Lung (tissue), 12 donors: Measurements from ENCODE around the gene MCM9. TPM values are rescaled to one million over a fixed set of nuclear protein-coding genes. Genes with fewer than 3 reads are reported as not detected.

Source experiments
- ATAC-seq: fragments of 200-7000 bp; cut with Tn5 transposase; one replicate; pipeline ENCODE4 v1.9.1; 2020; ENCODE audit warnings: moderate number of reproducible peaks; ENCODE audit not compliant: insufficient read depth, low FRiP score
- DNase-seq, 3 donors: peaks; one replicate each; pipeline ENCODE4 v3.0.0-alpha.2; 2013 to 2017
- H3K27ac ChIP-seq, 2 donors: one replicate each; pipeline ENCODE4 v1.5.1; 2013; ENCODE audit warnings: mild to moderate bottlenecking in 2 of 2, moderate library complexity in 2 of 2, control low read depth in 1 of 2, inconsistent platforms in 1 of 2, low read depth in 1 of 2, low read length in 1 of 2
- H3K27me3 ChIP-seq, 3 donors: one replicate each; pipeline ENCODE4 v1.5.1; 2013; ENCODE audit warnings: low read length in 2 of 3; ENCODE audit not compliant: control insufficient read depth in 3 of 3, insufficient read depth in 3 of 3
- H3K36me3 ChIP-seq, 4 donors: one replicate each; pipeline ENCODE4 v1.5.1; 2013; ENCODE audit warnings: low read length in 4 of 4, mild to moderate bottlenecking in 1 of 4, moderate library complexity in 1 of 4; ENCODE audit not compliant: control insufficient read depth in 4 of 4, insufficient read depth in 4 of 4
- H3K4me1 ChIP-seq, 5 donors: one replicate each; pipeline ENCODE4 v1.5.1; 2013; ENCODE audit warnings: low read length in 5 of 5, mild to moderate bottlenecking in 2 of 5, moderate library complexity in 1 of 5; ENCODE audit not compliant: control insufficient read depth in 5 of 5, insufficient read depth in 5 of 5
- H3K4me3 ChIP-seq: one replicate; pipeline ENCODE4 v1.5.1; 2013; ENCODE audit warnings: mild to moderate bottlenecking, control low read depth, moderate library complexity
- H3K9ac ChIP-seq, 2 donors: one replicate each; pipeline ENCODE4 v1.5.1; 2013; ENCODE audit warnings: low read length in 2 of 2, control low read depth in 1 of 2; ENCODE audit not compliant: insufficient read depth in 1 of 2
- H3K9me3 ChIP-seq, 4 donors: one replicate each; pipeline ENCODE4 v1.5.1; 2013; ENCODE audit warnings: low read length in 3 of 4, mild to moderate bottlenecking in 1 of 4, moderate library complexity in 1 of 4; ENCODE audit not compliant: control insufficient read depth in 4 of 4, insufficient read depth in 3 of 4
- CTCF ChIP-seq: IDR thresholded peaks from 2 replicates; pipeline ENCODE4 v1.5.1; 2012; ENCODE audit warnings: mild to moderate bottlenecking; ENCODE audit errors: control extremely low read depth, extremely low read depth
- WGBS, 2 donors: extraction: QIAGEN DNeasy Blood & Tissue Kit; methylation state at CpG; one replicate each; pipeline ENCODE4 v1.1.7; 2013; 5-methylcytosine and 5-hydroxymethylcytosine counted together
- polyA plus RNA-seq, 2 donors: library from polyadenylated mRNA; stranded (reverse); fragments of 200-250 nt; gene quantifications; one replicate each; pipeline ENCODE4 v1.2.1, GENCODE V29; 2013
- total RNA-seq, 2 donors: library from RNA; depleted of rRNA in 1 of 2; stranded (reverse); fragments of >200 nt in 1 of 2; gene quantifications; one replicate each; pipeline ENCODE4 v1.2.1, GENCODE V29; 2014 to 2021
- donor health status: control.
- donor health status: control.
- donor health status: Bipolar disorder and iron deficiency.
- donor health status: healthy.
- donor health status: DM: yes; HTN: yes; CAD: no.

Gene MCM9
- total and polyA plus RNA-seq, 4 donors = 4.8 to 28.6 (median 12.0) TPM

- H3K36me3 ChIP-seq = peaks cover 0 to 13% (median 5%) of the 10 kb centered on the region in 4 donors
- 96 to 100% methylated on average over 3 of the region's 3 CpGs for WGBS, 2 donors
- H3K9me3 ChIP-seq = no peaks in the 10 kb centered on the region
- TF ChIP-seq CTCF = no peak
- ATAC-seq (no peak), DNase-seq (no peak)
- no peaks in the 10 kb centered on the region for H3K27me3 ChIP-seq
- H3K27ac ChIP-seq = no peak overlapping the region
- no peak overlapping the region for H3K9ac ChIP-seq
- peaks cover 0 to 5% (median 0%) of the 10 kb centered on the region in 5 donors for H3K4me1 ChIP-seq
- H3K4me3 ChIP-seq = no peak overlapping the region
These were observed 4.3 kb downstream of the MCM9 start for GRCh38 chr6:118930680-118931079.

- WGBS, 2 donors = 71 to 90% methylated on average over 3 of the region's 3 CpGs
- Histone ChIP-seq H3K4me3 (no peak overlapping the region), H3K9ac (no peak overlapping the region), H3K36me3 (peaks cover 14 to 28% (median 23%) of the 10 kb centered on the region in 4 donors), H3K27ac (no peak overlapping the region), H3K9me3 (no peaks in the 10 kb centered on the region), H3K4me1 (no peaks in the 10 kb centered on the region), H3K27me3 (no peaks in the 10 kb centered on the region)
- no peak for DNase-seq
- ATAC-seq = no peak
- no peak for TF ChIP-seq CTCF
These were observed 11.9 kb downstream of the MCM9 start for GRCh38 chr6:118923035-118923434.

- TF ChIP-seq CTCF = no peak
- ATAC-seq (no peak), DNase-seq (no peak)
- no peaks in the 10 kb centered on the region for H3K27me3 ChIP-seq
- no peak overlapping the region for H3K9ac ChIP-seq
- peaks cover 14 to 33% (median 25%) of the 10 kb centered on the region in 4 donors for H3K36me3 ChIP-seq
- H3K4me3 ChIP-seq = no peak overlapping the region
- no peak overlapping the region for H3K27ac ChIP-seq
- WGBS, 2 donors = 98 to 100% methylated on average over 1 of the region's 1 CpG
- no peaks in the 10 kb centered on the region for H3K9me3 ChIP-seq
- no peaks in the 10 kb centered on the region for H3K4me1 ChIP-seq
These were observed 13.9 kb downstream of the MCM9 start for GRCh38 chr6:118921084-118921483.

- Histone ChIP-seq H3K4me3 (no peak overlapping the region), H3K36me3 (peaks cover 21 to 50% (median 29%) of the 10 kb centered on the region in 4 donors), H3K27ac (no peak overlapping the region), H3K4me1 (no peaks in the 10 kb centered on the region), H3K27me3 (no peaks in the 10 kb centered on the region), H3K9me3 (no peaks in the 10 kb centered on the region), H3K9ac (no peak overlapping the region)
- 91% methylated on average over 2 of the region's 2 CpGs for WGBS, 2 donors
- TF ChIP-seq CTCF = no peak
- DNase-seq (no peak), ATAC-seq (no peak)
These were observed 16.6 kb downstream of the MCM9 start for GRCh38 chr6:118918329-118918725.
